ENCODE results near the gene PSTK. TPM values are rescaled to one million over a fixed set of nuclear protein-coding genes. Genes with fewer than 3 reads are reported as not detected.

Gene PSTK
- total RNA-seq, 2 experiments from 2014 or later = 4.3 to 4.8 TPM

DNA sequence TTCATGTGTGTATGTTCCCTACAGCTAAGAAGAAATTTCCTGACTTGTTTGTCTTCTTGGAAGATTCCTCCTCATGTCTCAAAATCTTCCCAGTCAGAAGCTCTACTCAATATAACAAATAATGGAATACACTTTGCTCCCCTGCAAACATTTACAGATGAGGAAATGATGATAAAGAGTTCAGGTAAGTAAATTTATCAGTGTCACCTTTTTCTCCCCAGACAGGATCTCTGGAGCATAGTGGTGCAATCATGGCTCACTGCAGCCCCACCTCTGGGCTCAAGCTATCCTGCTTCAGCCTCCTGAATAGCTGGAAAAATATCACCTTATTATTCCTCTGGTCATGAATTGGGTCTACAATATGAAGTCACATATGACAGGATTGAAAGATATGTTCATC, 54.1 kb downstream of the PSTK start:
- H3K27me3 Mint-ChIP-seq = no peaks in the 10 kb centered on the region
- no peak for ATAC-seq
- peaks cover 7% of the 10 kb centered on the region for H3K36me3 Mint-ChIP-seq (ENCODE audit: low read depth)
- peaks cover 3% of the 10 kb centered on the region for H3K4me1 Mint-ChIP-seq (ENCODE audit: low read depth)
- H3K4me3 Mint-ChIP-seq = no peak overlapping the region
- no peak for DNase-seq
- H3K27ac Mint-ChIP-seq = no peak overlapping the region
- TF ChIP-seq, protein P1, sequence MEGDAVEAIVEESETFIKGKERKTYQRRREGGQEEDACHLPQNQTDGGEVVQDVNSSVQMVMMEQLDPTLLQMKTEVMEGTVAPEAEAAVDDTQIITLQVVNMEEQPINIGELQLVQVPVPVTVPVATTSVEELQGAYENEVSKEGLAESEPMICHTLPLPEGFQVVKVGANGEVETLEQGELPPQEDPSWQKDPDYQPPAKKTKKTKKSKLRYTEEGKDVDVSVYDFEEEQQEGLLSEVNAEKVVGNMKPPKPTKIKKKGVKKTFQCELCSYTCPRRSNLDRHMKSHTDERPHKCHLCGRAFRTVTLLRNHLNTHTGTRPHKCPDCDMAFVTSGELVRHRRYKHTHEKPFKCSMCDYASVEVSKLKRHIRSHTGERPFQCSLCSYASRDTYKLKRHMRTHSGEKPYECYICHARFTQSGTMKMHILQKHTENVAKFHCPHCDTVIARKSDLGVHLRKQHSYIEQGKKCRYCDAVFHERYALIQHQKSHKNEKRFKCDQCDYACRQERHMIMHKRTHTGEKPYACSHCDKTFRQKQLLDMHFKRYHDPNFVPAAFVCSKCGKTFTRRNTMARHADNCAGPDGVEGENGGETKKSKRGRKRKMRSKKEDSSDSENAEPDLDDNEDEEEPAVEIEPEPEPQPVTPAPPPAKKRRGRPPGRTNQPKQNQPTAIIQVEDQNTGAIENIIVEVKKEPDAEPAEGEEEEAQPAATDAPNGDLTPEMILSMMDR (IDR thresholded peaks at IDR 0.05) = no peak
- ChIA-PET CTCF (interaction anchor here (0.9 to 1.8 kb wide), 4 partner anchors 8 to 84 kb away, joined by 3 to 6 read pairs (median 4); no protein-coding TSS in a partner anchor), POLR2A (interaction anchor here (0.6 kb wide), 1 partner anchor 14 kb away, joined by 3 read pairs; no protein-coding TSS in a partner anchor)
- no peaks in the 10 kb centered on the region for H3K9me3 Mint-ChIP-seq
- intact Hi-C loops (cut with micrococcal nuclease) = no loop called here

DNA sequence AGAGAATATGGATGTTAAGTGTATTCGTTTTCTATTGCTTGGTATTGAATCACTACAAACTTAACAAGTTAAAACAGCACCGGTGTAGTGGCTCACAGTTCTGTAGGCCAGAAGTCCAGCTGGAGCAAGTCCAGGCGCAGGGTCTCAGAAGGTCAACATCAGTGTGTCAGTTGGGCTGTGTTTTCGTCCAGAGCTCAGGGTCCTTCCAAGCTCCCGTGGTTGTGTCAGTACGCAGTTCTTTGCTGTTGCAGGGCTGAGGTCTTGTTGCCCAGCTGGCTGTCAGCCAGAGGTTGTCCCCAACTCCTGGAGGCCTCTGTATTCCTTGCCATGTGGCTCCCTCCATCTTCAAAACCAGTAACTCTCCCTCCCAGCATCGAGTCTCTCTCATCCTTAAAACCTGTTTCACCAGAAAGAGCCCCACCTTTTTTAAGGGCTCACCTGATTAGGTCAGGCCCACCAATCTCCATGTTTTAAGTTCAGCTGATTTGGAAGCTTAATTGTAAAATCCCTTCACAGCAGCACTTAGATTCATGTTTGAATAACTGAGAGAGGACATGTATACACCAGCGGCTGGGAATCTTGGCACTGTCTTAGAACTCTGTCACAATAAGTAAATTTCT, 55.4 kb downstream of the PSTK start:
- ATAC-seq = no peak
- H3K36me3 Mint-ChIP-seq (ENCODE audit: low read depth) = peaks cover 7% of the 10 kb centered on the region
- peaks cover 3% of the 10 kb centered on the region for H3K4me1 Mint-ChIP-seq (ENCODE audit: low read depth)
- TF ChIP-seq, protein P1 (IDR thresholded peaks at IDR 0.05) = no peak
- no peak overlapping the region for H3K27ac Mint-ChIP-seq
- H3K4me3 Mint-ChIP-seq = no peak overlapping the region
- H3K27me3 Mint-ChIP-seq = no peaks in the 10 kb centered on the region
- intact Hi-C loops (cut with micrococcal nuclease) = no loop called here
- no peaks in the 10 kb centered on the region for H3K9me3 Mint-ChIP-seq
- POLR2A ChIA-PET = no interaction called here
- CTCF ChIA-PET = interaction anchor here (1.6 kb wide), 1 partner anchor 26 kb away, joined by 3 read pairs; no protein-coding TSS in a partner anchor
- DNase-seq = no peak

DNA sequence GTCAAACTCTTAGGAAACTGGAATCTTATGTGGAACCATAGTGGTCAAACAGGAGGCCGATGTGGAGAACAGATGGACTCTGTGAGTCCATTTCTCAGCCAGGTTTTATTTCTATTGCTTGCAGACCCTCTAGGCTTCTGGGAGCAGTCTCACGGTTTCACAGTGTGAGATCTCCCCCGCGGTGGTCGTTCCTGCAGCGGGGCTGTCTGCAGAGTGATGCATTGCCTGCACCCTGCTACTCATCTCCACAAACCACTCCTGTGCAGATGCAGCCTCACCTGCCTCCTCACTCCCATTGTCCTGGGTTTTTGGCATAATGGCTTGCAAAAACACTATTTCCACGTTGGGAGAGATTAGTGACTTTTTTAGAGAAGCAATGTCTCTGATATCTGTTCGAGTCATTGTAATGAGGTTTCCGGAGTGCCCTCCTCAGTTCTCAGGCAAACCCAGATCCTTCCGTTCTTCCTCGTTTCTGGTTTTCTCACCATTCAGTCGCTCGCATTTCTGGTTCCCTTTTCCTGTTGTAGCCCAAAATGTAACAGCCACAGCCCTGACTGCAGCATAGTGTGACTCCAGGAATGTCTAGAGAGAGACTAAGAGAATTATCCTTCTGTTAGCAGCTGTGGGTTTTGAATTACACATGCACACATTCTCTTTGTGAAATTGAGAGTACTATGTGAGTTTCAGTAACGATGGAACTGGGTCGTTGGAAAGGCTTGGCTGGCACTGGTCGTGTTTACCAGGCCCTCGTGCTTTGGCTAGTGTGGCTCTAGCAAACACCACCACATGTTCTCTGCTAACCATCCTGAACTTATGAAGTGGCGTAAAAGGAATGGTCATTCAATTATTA, 58.8 kb downstream of the PSTK start:
- Mint-ChIP-seq H3K4me1 (ENCODE audit: low read depth) (peaks cover 8% of the 10 kb centered on the region), H3K27ac (no peak overlapping the region), H3K36me3 (ENCODE audit: low read depth) (peaks cover 12% of the 10 kb centered on the region), H3K27me3 (no peaks in the 10 kb centered on the region), H3K4me3 (no peak overlapping the region), H3K9me3 (no peaks in the 10 kb centered on the region)
- intact Hi-C loops (cut with micrococcal nuclease) = no loop called here
- no peak for DNase-seq
- no peak for ATAC-seq
- POLR2A ChIA-PET = no interaction called here
- TF ChIP-seq, protein P1 (IDR thresholded peaks at IDR 0.05) = no peak
- CTCF ChIA-PET = interaction anchor here (1.0 to 1.5 kb wide), 2 partner anchors 13 to 44 kb away, joined by 3 to 4 read pairs; no protein-coding TSS in a partner anchor

DNA sequence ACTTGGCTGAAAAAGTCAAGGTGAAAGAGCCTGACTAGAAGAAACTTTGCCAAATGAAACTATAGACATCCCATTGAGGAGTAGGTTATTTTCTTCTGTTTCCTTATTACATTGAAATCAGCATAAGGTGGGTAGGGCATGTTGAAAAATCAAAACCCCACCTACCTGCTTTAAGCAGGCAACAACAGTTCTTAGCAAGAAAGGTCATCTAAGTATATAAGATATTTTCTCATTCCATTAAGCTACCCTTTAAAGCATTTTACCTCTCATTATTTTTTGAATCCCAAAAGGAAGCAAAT, 59.4 kb downstream of the PSTK start:
- ChIA-PET POLR2A (no interaction called here), CTCF (no interaction called here)
- no peaks in the 10 kb centered on the region for H3K27me3 Mint-ChIP-seq
- DNase-seq (no peak), ATAC-seq (no peak)
- H3K9me3 Mint-ChIP-seq = no peaks in the 10 kb centered on the region
- H3K4me3 Mint-ChIP-seq = no peak overlapping the region
- H3K27ac Mint-ChIP-seq = no peak overlapping the region
- peaks cover 8% of the 10 kb centered on the region for H3K4me1 Mint-ChIP-seq (ENCODE audit: low read depth)
- TF ChIP-seq, protein P1 (IDR thresholded peaks at IDR 0.05) = no peak
- peaks cover 11% of the 10 kb centered on the region for H3K36me3 Mint-ChIP-seq (ENCODE audit: low read depth)
- intact Hi-C loops (cut with micrococcal nuclease) = no loop called here

Other genes starting within 250 kb of the PSTK start
- 1 to 10 TPM; 1.3 to 1.5 TPM for gene CUZD1, start 134.5 kb upstream of the PSTK start, total RNA-seq
- 10 to 100 TPM in 1 of 2 experiments, 1 to 10 TPM in 1; 9.0 to 10.6 TPM for gene FAM24B, start 100.8 kb upstream of the PSTK start, total RNA-seq
- not detected for gene FAM24A, start 69.8 kb upstream of the PSTK start, total RNA-seq
- 1 to 10 TPM; 6.3 to 9.1 TPM for gene C10orf88, start 26.2 kb upstream of the PSTK start, total RNA-seq
- gene IKZF5, start 28.4 kb downstream of the PSTK start, total RNA-seq = 10 to 100 TPM; 15.2 to 21.5 TPM
- gene ACADSB, start 28.6 kb downstream of the PSTK start, total RNA-seq = 10 to 100 TPM; 19.7 to 20.7 TPM
- gene HMX3, start 155.6 kb downstream of the PSTK start, total RNA-seq = under 1 TPM; 0.45 to 0.69 TPM
- under 1 TPM; 0.43 to 0.90 TPM for gene HMX2, start 167.7 kb downstream of the PSTK start, total RNA-seq
- gene BUB3, start 174.0 kb downstream of the PSTK start, total RNA-seq = 100 to 1,000 TPM; 256 to 273 TPM